Activated T-helper 17 cell treated with anti-CD3 and anti-CD28 coated beads, Interleukin-2, amount 50 U/mL, for 72 hours (primary cell): ENCODE measurements around the gene H2BK1. TPM values are rescaled to one million over a fixed set of nuclear protein-coding genes. Genes with fewer than 3 reads are reported as not detected.

Experiments
- ATAC-seq: fragments of 150-1000 bp; cut with Tn5 transposase; replicated peaks from 2 replicates; pipeline ENCODE4 v1.10.0; 2021; ENCODE audit warnings: mild to moderate bottlenecking, moderate library complexity
- H3K27ac Mint-ChIP-seq: one replicate; pipeline ENCODE4 v1.8.0; 2022; ENCODE audit warnings: mixed read lengths
- H3K27me3 Mint-ChIP-seq: one replicate; pipeline ENCODE4 v1.8.0; 2022; ENCODE audit warnings: mixed read lengths
- H3K36me3 Mint-ChIP-seq: one replicate; pipeline ENCODE4 v1.8.0; 2022; ENCODE audit warnings: low read depth, mild to moderate bottlenecking, mixed read lengths
- H3K4me1 Mint-ChIP-seq: one replicate; pipeline ENCODE4 v1.8.0; 2022; ENCODE audit warnings: mixed read lengths
- H3K4me3 Mint-ChIP-seq: one replicate; pipeline ENCODE4 v1.8.0; 2022; ENCODE audit warnings: mild to moderate bottlenecking, mixed read lengths
- H3K9me3 Mint-ChIP-seq: one replicate; pipeline ENCODE4 v1.8.0; 2022; ENCODE audit warnings: mixed read lengths
- total RNA-seq, 2 donors: library from RNA; stranded (reverse); gene quantifications; one replicate each; pipeline ENCODE4 v1.2.3, GENCODE V29; 2022

The H2BK1 gene
- 1 to 10 TPM in 1 of 2 donors, not detected in 1; 1.2 TPM for total RNA-seq

DNA sequence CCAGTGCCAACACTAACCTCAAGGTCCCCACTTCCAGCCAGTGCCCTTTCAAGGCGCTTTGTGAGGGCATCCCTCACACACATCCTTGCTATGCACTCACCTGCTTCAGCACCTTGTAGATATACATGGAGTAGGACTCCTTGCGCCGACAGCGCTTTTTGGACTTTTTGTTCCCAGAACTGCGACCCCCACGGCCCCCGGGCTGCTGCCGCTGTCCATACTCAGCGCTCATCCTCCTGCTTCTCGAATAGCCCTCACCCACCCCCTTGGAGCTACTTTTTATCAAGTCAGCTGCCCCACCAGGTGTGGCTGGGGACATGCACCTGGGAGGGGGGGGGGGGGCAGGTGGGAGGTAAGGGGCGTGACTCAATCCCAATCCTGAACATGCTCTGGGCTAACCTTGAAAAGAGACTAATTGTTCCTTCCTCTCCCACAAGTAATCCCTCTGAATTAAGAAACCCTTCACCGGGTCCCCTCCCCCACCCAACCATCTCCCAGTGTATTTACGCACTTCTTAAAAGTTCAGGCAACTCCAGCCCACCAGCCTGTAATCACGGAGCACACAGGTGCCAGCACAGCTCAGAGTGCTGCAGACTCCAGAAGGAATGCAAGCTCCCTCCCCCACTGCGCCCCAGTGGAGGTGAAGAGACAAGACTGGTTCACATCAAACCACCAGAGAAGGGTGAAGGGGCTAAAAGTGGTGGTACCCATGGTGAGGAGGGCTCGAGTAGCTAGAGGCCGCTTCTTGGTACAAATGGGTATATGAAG lies at the start of gene H2BK1:
Gene H2BK1 (minus strand): TSS at position 402 of the 768 bp plus-strand sequence. CDS start 170 bp downstream, at position 232.
- H3K4me3 Mint-ChIP-seq: no peak within 1 kb of the TSS
- H3K27ac Mint-ChIP-seq: peak within 1 kb of the TSS; percentile 21
- H3K27me3 Mint-ChIP-seq: no peaks in the 10 kb centered on the region
- peaks cover 37% of the 10 kb centered on the region for H3K36me3 Mint-ChIP-seq
- no peaks in the 10 kb centered on the region for H3K9me3 Mint-ChIP-seq
- ATAC-seq: no peak
- peaks cover 24% of the 10 kb centered on the region for H3K4me1 Mint-ChIP-seq

GRCh38 chr7:151257990-151258389 lies 47.7 kb upstream of the H2BK1 start:
- no peak for ATAC-seq
- Mint-ChIP-seq H3K9me3 (no peaks in the 10 kb centered on the region), H3K27ac (no peak overlapping the region), H3K4me1 (no peaks in the 10 kb centered on the region), H3K27me3 (peaks cover 29% of the 10 kb centered on the region), H3K36me3 (no peaks in the 10 kb centered on the region), H3K4me3 (no peak overlapping the region)

DNA sequence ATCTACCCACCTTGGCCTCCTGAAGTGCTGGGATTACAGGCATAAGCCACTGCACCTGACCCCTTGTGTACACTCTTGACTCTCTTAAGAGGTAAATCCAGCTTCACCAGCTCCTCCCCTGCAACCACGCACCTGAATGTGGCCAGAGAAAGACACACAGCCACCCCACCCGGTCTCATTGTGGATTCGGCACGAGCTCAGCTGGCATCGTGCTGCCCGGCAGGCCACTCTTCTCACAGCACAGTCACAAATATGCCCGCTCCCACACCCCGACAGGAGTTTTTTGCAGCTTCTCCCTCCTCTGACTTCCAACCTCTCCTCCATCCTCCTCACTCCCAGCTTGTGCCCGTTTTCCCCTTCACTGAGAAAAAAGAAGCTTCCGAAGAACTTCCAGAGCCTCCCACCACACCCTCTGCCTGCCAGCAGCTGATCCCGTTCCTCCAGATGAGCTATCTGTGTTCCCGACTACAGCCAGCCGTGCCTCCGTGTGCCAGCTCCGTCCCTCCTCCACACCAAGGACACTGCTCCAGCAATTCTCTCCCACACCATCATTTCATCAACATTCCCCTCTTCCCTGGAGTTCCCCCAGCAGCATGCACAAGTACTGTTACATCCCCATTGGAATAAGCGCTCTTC lies 46.2 kb upstream of the H2BK1 start:
- H3K36me3 Mint-ChIP-seq: no peaks in the 10 kb centered on the region
- no peak for ATAC-seq
- no peak overlapping the region for H3K27ac Mint-ChIP-seq

GRCh38 chr7:151255390-151255789 lies 45.1 kb upstream of the H2BK1 start:
- Mint-ChIP-seq H3K27me3 (peaks cover 46% of the 10 kb centered on the region), H3K9me3 (no peaks in the 10 kb centered on the region), H3K4me3 (no peak overlapping the region), H3K27ac (no peak overlapping the region), H3K4me1 (peaks cover 4% of the 10 kb centered on the region), H3K36me3 (no peaks in the 10 kb centered on the region)
- no peak for ATAC-seq

More for the DNA sequence above, 46.2 kb upstream of the H2BK1 start:
- Mint-ChIP-seq H3K4me3 (no peak overlapping the region), H3K4me1 (peaks cover 4% of the 10 kb centered on the region), H3K27me3 (peaks cover 36% of the 10 kb centered on the region), H3K9me3 (no peaks in the 10 kb centered on the region)

GRCh38 chr7:151254851-151255250 lies 44.6 kb upstream of the H2BK1 start:
- H3K4me3 Mint-ChIP-seq: no peak overlapping the region
- H3K9me3 Mint-ChIP-seq: no peaks in the 10 kb centered on the region
- ATAC-seq: no peak
- H3K36me3 Mint-ChIP-seq: no peaks in the 10 kb centered on the region
- H3K4me1 Mint-ChIP-seq: peaks cover 4% of the 10 kb centered on the region
- peaks cover 51% of the 10 kb centered on the region for H3K27me3 Mint-ChIP-seq
- no peak overlapping the region for H3K27ac Mint-ChIP-seq

GRCh38 chr7:151254316-151254715 lies 44.0 kb upstream of the H2BK1 start:
- H3K4me3 Mint-ChIP-seq: no peak overlapping the region
- H3K27me3 Mint-ChIP-seq: peaks cover 53% of the 10 kb centered on the region
- no peaks in the 10 kb centered on the region for H3K9me3 Mint-ChIP-seq
- H3K36me3 Mint-ChIP-seq: no peaks in the 10 kb centered on the region
- H3K27ac Mint-ChIP-seq: no peak overlapping the region
- H3K4me1 Mint-ChIP-seq: peaks cover 7% of the 10 kb centered on the region
- ATAC-seq: no peak

DNA sequence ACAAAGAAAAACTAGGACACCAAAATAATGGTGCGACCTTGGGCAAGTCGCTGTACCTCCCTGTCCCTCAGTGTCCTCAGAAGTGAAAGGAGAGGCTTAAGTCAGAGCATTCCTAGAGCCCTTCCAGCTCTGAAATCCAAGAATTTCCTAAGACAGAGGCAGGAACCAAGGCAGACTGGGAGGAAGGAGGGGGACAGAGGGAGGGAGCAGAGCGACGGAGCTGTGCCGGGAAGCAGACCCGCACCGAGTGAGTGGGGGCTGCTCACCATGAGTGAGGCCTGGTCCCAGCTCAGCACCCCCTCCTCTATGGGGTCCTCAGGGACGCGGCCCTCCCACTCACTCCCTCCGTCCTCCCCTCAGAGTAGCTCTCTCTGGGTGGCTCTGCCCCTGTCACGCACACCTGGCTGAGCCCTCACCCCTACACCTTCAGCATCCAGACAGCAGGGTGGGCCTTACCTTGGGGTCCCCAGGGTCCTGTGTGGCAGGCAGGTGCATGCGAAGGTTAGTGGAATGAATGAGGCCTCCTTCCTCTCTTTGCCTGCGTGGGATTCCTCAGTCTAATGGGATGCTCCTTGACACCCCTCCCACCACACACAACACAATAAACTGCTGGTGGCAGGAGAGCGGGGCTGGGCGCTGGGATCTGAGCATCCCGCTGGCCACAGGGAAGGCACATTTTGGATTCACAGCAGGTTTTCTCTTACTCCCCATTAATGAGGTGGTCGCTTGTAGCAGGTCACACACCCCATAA lies 42.8 kb upstream of the H2BK1 start:
- Mint-ChIP-seq H3K27me3 (peaks cover 57% of the 10 kb centered on the region), H3K9me3 (no peaks in the 10 kb centered on the region), H3K36me3 (no peaks in the 10 kb centered on the region), H3K27ac (no peak overlapping the region), H3K4me1 (peaks cover 14% of the 10 kb centered on the region), H3K4me3 (no peak overlapping the region)
- ATAC-seq: no peak

DNA sequence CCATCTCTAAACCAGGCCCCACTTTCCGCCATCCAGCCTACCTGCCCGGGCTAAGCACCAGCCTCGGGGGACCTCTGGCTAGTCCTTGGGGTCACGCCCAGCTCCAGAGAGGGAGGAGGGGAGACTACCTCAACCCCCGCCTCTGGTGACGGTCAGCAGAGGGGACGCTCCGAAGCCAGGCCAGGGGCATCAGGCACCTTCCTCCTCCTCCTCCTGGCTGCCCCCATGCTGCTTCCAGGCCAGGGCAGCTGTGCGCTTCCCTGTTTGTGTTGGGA lies 42.2 kb upstream of the H2BK1 start:
- Mint-ChIP-seq H3K4me3 (peak overlapping the region; percentile 26), H3K36me3 (no peaks in the 10 kb centered on the region), H3K9me3 (no peaks in the 10 kb centered on the region), H3K4me1 (peaks cover 14% of the 10 kb centered on the region), H3K27me3 (peaks cover 56% of the 10 kb centered on the region), H3K27ac (no peak overlapping the region)
- ATAC-seq: no peak

DNA sequence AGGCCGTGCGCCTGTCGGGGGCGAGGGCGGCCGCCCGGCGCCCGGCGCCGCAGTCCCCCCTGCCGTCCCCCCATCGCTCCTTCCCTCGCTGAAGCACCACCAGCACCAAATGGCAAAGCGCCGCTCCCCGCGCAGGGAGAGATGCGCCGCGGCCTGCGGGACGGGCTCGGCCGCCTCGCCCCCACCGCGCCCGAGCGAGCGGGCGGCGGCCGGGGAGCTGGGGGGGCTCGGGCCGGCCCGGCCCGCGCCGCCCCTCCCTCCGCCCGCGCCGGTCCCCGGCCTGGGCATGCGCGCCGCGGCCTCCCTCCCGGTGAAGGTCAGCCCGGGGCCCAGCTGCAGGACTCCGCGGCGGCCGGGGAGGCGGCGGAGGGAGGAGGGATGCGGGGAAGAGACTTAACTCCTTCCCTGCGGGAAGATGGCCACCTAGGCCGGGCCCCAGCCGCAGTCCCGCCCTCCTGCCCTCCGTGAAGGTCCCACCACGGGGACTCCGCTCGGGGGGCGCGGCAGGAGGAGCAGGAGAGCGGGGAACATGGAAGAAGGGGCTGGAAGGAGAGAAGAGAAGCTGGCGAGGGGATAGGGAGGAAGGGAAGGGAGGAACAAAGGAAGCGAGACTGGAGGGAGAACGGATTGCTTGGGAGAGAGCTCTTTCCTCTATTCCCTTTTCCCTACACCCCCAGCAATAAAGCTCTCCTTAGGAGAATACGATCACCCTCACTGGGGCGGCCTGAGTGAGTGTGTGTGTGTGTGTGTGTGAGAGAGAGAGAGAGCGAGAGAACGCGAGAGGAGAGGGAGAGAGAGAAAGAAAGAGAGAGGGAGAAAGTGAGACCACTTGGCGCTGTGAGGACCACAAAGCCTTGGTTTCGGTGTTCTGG lies 41.6 kb upstream of the H2BK1 start:
- Mint-ChIP-seq H3K27ac (no peak overlapping the region), H3K4me3 (peak overlapping the region; percentile 26), H3K4me1 (peaks cover 14% of the 10 kb centered on the region), H3K27me3 (peaks cover 57% of the 10 kb centered on the region), H3K9me3 (no peaks in the 10 kb centered on the region), H3K36me3 (no peaks in the 10 kb centered on the region)
- no peak for ATAC-seq

- peaks cover 14% of the 10 kb centered on the region for H3K4me1 Mint-ChIP-seq
- H3K27ac Mint-ChIP-seq: no peak overlapping the region
- ATAC-seq: no peak
- peak overlapping the region; percentile 56 for H3K4me3 Mint-ChIP-seq
- no peaks in the 10 kb centered on the region for H3K9me3 Mint-ChIP-seq
- no peaks in the 10 kb centered on the region for H3K36me3 Mint-ChIP-seq
- H3K27me3 Mint-ChIP-seq: peaks cover 58% of the 10 kb centered on the region
These were observed 41.0 kb upstream of the H2BK1 start for GRCh38 chr7:151251328-151251688.

- no peak overlapping the region for H3K27ac Mint-ChIP-seq
- H3K9me3 Mint-ChIP-seq: no peaks in the 10 kb centered on the region
- H3K27me3 Mint-ChIP-seq: peaks cover 58% of the 10 kb centered on the region
- peaks cover 19% of the 10 kb centered on the region for H3K4me1 Mint-ChIP-seq
- no peaks in the 10 kb centered on the region for H3K36me3 Mint-ChIP-seq
- peak overlapping the region; percentile 56 for H3K4me3 Mint-ChIP-seq
- no peak for ATAC-seq
These were observed 40.2 kb upstream of the H2BK1 start for GRCh38 chr7:151250181-151251132.

- Mint-ChIP-seq H3K27ac (no peak overlapping the region), H3K4me1 (peaks cover 19% of the 10 kb centered on the region), H3K27me3 (peaks cover 55% of the 10 kb centered on the region), H3K36me3 (no peaks in the 10 kb centered on the region), H3K9me3 (no peaks in the 10 kb centered on the region), H3K4me3 (peak overlapping the region; percentile 56)
- ATAC-seq: no peak
These were observed 39.4 kb upstream of the H2BK1 start for GRCh38 chr7:151249732-151250072.

GRCh38 chr7:151249034-151249731 lies 38.9 kb upstream of the H2BK1 start:
- no peaks in the 10 kb centered on the region for H3K9me3 Mint-ChIP-seq
- ATAC-seq: peak; percentile 39
- no peaks in the 10 kb centered on the region for H3K36me3 Mint-ChIP-seq
- H3K27ac Mint-ChIP-seq: no peak overlapping the region
- peak overlapping the region; percentile 56 for H3K4me3 Mint-ChIP-seq
- peaks cover 52% of the 10 kb centered on the region for H3K27me3 Mint-ChIP-seq
- H3K4me1 Mint-ChIP-seq: peaks cover 19% of the 10 kb centered on the region
